CD4-positive, alpha-beta T cell treated with Interleukin-2 at 100 ng/mL for 4 hours (primary cell): ENCODE results near the gene HNRNPCL4.
"Not testable (repeated sequence)": the region's sequence is repeated elsewhere in the genome, so short reads cannot be mapped to it uniquely, and the experiment has no call there.

Experiments used
- DNase-seq: peaks from one replicate; pipeline ENCODE4 v3.0.0-alpha.2; 2020; ENCODE audit warnings: low spot score

The HNRNPCL4 gene

GRCh38 chr1:13165531-13165930, at the start of gene HNRNPCL4:
TSS of gene HNRNPCL4 (minus strand) at chr1:13165631. CDS start at chr1:13165467, 164 bp downstream.
- DNase-seq: not testable (repeated sequence)

GRCh38 chr1:13208712-13209111, 43.3 kb upstream of the HNRNPCL4 start:
- DNase-seq: not testable (repeated sequence)

- DNase-seq: not testable (repeated sequence)
Observed at GRCh38 chr1:13201309-13201708, 35.9 kb upstream of the HNRNPCL4 start, which contains the start of gene PRAMEF13. TSS of gene PRAMEF13 (minus strand) at chr1:13201409. CDS start at chr1:13199589, 1,820 bp downstream.

- not testable (repeated sequence) for DNase-seq
Observed at GRCh38 chr1:13171548-13171947, 6.1 kb upstream of the HNRNPCL4 start, which contains the start of gene PRAMEF9. TSS of gene PRAMEF9 (plus strand) at chr1:13171848. CDS start at chr1:13175281, 3,433 bp downstream.

GRCh38 chr1:13155909-13156308, 9.5 kb downstream of the HNRNPCL4 start, which contains the start of gene PRAMEF26:
TSS of gene PRAMEF26 (minus strand) at chr1:13156009. CDS start at chr1:13153095, 2,914 bp downstream.
- not testable (repeated sequence) for DNase-seq

GRCh38 chr1:13116754-13117153, 48.7 kb downstream of the HNRNPCL4 start, which contains the start of gene HNRNPCL2:
TSS of gene HNRNPCL2 (minus strand) at chr1:13116854. CDS start at chr1:13116400, 454 bp downstream.
- DNase-seq: not testable (repeated sequence)
